ENCODE measurements around the gene NCAM1. TPM values are rescaled to one million over a fixed set of nuclear protein-coding genes. Genes with fewer than 3 reads are reported as not detected.

Gene NCAM1
- total RNA-seq, 6 experiments from 2014 or later, result 1.2 to 2.4 (median 1.8) TPM

- no peak for DNase-seq
Observed at GRCh38 chr11:113077379-113077778, 116.2 kb downstream of the NCAM1 start.

GRCh38 chr11:113082341-113082955 is 121.2 kb downstream of the NCAM1 start:
- DNase-seq, result no peak
- intact Hi-C loops (cut with DNase I), result no loop called here
- Histone ChIP-seq H3K36me3 (no peaks in the 10 kb centered on the region), H3K27ac (no peak overlapping the region), H3K4me3 (no peak overlapping the region), H3K27me3 (no peaks in the 10 kb centered on the region), H3K4me1 (no peaks in the 10 kb centered on the region), H3K9me3 (no peaks in the 10 kb centered on the region)
- no peak for ATAC-seq
- WGBS (ENCODE audit: insufficient coverage, low coverage, low lambda C conversion rate, missing lambda C conversion rate), result 60% methylated on average over 10 of the region's 12 CpGs
- no peak for TF ChIP-seq POLR2A (IDR thresholded peaks at IDR 0.05)
- TF ChIP-seq, protein P1, sequence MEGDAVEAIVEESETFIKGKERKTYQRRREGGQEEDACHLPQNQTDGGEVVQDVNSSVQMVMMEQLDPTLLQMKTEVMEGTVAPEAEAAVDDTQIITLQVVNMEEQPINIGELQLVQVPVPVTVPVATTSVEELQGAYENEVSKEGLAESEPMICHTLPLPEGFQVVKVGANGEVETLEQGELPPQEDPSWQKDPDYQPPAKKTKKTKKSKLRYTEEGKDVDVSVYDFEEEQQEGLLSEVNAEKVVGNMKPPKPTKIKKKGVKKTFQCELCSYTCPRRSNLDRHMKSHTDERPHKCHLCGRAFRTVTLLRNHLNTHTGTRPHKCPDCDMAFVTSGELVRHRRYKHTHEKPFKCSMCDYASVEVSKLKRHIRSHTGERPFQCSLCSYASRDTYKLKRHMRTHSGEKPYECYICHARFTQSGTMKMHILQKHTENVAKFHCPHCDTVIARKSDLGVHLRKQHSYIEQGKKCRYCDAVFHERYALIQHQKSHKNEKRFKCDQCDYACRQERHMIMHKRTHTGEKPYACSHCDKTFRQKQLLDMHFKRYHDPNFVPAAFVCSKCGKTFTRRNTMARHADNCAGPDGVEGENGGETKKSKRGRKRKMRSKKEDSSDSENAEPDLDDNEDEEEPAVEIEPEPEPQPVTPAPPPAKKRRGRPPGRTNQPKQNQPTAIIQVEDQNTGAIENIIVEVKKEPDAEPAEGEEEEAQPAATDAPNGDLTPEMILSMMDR (IDR thresholded peaks at IDR 0.05), result no peak

More at GRCh38 chr11:113077379-113077778, 116.2 kb downstream of the NCAM1 start:
- no peak overlapping the region for H3K27ac ChIP-seq
- H3K27me3 ChIP-seq, result no peaks in the 10 kb centered on the region
- no peaks in the 10 kb centered on the region for H3K4me1 ChIP-seq
- ATAC-seq, result no peak
- no peaks in the 10 kb centered on the region for H3K9me3 ChIP-seq
- intact Hi-C loops (cut with DNase I), result no loop called here
- TF ChIP-seq, protein P1 (IDR thresholded peaks at IDR 0.05), result no peak
- no peak for TF ChIP-seq POLR2A (IDR thresholded peaks at IDR 0.05)
- no peaks in the 10 kb centered on the region for H3K36me3 ChIP-seq
- 61% methylated on average over 2 of the region's 6 CpGs for WGBS (ENCODE audit: insufficient coverage, low coverage, low lambda C conversion rate, missing lambda C conversion rate)
- no peak overlapping the region for H3K4me3 ChIP-seq

DNA sequence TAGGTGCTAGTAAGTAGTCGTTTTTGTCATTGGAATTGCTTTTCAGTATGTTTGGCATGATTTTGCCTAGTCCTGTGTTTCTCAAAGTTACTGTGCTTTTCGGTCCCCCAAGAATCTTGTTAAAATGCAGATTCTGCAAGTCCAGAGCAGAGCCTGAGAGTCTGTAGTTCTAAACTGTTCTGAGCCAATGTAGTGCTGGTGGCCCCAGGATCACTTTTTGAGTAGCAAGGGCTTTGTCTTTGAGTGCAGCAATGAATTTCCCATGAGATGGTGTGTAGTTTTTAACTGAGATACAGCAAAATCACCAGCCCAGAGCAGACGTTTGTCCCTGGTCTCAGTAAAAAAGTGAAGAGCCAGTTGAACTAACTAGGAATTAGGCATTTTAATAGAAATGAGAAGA is 122.4 kb downstream of the NCAM1 start:
- H3K27ac ChIP-seq, result no peak overlapping the region
- H3K4me3 ChIP-seq, result no peak overlapping the region
- no peak for TF ChIP-seq POLR2A (IDR thresholded peaks at IDR 0.05)
- TF ChIP-seq, protein P1 (IDR thresholded peaks at IDR 0.05), result no peak
- ATAC-seq, result no peak
- no peaks in the 10 kb centered on the region for H3K36me3 ChIP-seq
- intact Hi-C loops (cut with DNase I), result no loop called here
- no peaks in the 10 kb centered on the region for H3K9me3 ChIP-seq
- no peak for DNase-seq
- H3K4me1 ChIP-seq, result no peaks in the 10 kb centered on the region
- H3K27me3 ChIP-seq, result no peaks in the 10 kb centered on the region
- whole genome bisulfite sequencing (ENCODE audit: insufficient coverage, low coverage, low lambda C conversion rate, missing lambda C conversion rate), result 37% methylated on average over 3 of the region's 3 CpGs

DNA sequence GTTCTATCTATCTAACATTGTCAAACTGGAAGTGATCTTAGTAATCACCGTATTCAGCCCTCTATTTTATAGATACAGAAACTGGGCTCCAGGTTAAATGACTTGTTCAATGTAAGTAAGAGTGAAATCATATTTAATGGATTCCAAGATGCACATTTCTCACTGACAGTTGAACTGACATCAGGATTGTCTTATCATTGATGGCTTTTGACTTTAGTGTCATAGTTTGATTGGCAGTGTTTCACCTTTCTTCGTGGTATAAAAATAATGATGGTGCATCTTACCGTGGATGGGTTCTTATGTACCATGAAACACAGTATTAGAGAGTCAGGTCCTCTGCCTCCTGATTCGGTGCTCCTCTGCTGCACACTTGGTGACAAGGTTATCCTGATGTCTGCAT is 123.1 kb downstream of the NCAM1 start:
- H3K4me1 ChIP-seq, result no peaks in the 10 kb centered on the region
- no peak overlapping the region for H3K27ac ChIP-seq
- no peak overlapping the region for H3K4me3 ChIP-seq
- no peaks in the 10 kb centered on the region for H3K27me3 ChIP-seq
- intact Hi-C loops (cut with DNase I), result no loop called here
- ATAC-seq (no peak), DNase-seq (no peak)
- WGBS (ENCODE audit: insufficient coverage, low coverage, low lambda C conversion rate, missing lambda C conversion rate), result 61% methylated on average over 4 of the region's 4 CpGs
- no peak for TF ChIP-seq POLR2A (IDR thresholded peaks at IDR 0.05)
- TF ChIP-seq, protein P1 (IDR thresholded peaks at IDR 0.05), result no peak
- H3K9me3 ChIP-seq, result no peaks in the 10 kb centered on the region
- no peaks in the 10 kb centered on the region for H3K36me3 ChIP-seq

Data from right lobe of liver (tissue), 6 donors.